ENCODE measurements around the gene TRIP11. TPM values are rescaled to one million over a fixed set of nuclear protein-coding genes. Genes with fewer than 3 reads are reported as not detected.

TRIP11 gene
- total and polyA plus RNA-seq, 2 of the 13 experiments (the other 11 are each of a cell fraction or from before 2014, with no cell fraction given): 10.9 to 32.8 TPM

- TF ChIP-seq ZBTB39 (CRISPR knock-in tag; IDR thresholded peaks at IDR 0.05) (no peak), ZNF777 (CRISPR knock-in tag; IDR thresholded peaks at IDR 0.05) (no peak), SUZ12 (IDR thresholded peaks at IDR 0.05; ENCODE audit: low read depth, low read length) (no peak), SIN3A (IDR thresholded peaks at IDR 0.05; ENCODE audit: borderline replicate concordance, low read depth, low read length) (no peak), GZF1 (CRISPR knock-in tag; IDR thresholded peaks at IDR 0.05) (no peak), HHEX (CRISPR knock-in tag; IDR thresholded peaks at IDR 0.05) (no peak), PRMT3 (CRISPR knock-in tag; IDR thresholded peaks at IDR 0.05; ENCODE audit: borderline replicate concordance, low read depth) (no peak), SRY (CRISPR knock-in tag; IDR thresholded peaks at IDR 0.05) (no peak), HNF1B (CRISPR knock-in tag; IDR thresholded peaks at IDR 0.05) (no peak), RFX3 (CRISPR knock-in tag; IDR thresholded peaks at IDR 0.05) (no peak), MBNL3 (CRISPR knock-in tag; conservative IDR thresholded peaks at IDR 0.05) (no peak)
Measured at GRCh38 chr14:91997492-91997891, 42.4 kb downstream of the TRIP11 start (continued).

All from HepG2 (cell line).